ENCODE measurements around the gene IL1R2. TPM values are rescaled to one million over a fixed set of nuclear protein-coding genes. Genes with fewer than 3 reads are reported as not detected.

The IL1R2 gene
- total and polyA plus RNA-seq, 2 of the 13 experiments (the other 11 are each of a cell fraction or from before 2014, with no cell fraction given): 3.6 to 7.3 TPM

- TF ChIP-seq ZNF687 (CRISPR knock-in tag; IDR thresholded peaks at IDR 0.05): peak; percentile 66
- TF ChIP-seq ATF6 (CRISPR knock-in tag; conservative IDR thresholded peaks at IDR 0.05): no peak
- TF ChIP-seq RAD21 (CRISPR knock-in tag; IDR thresholded peaks at IDR 0.05): no peak
- TF ChIP-seq RAD51 (IDR thresholded peaks at IDR 0.05; ENCODE audit: borderline replicate concordance): no peak
- no peak for TF ChIP-seq RXRA (CRISPR knock-in tag; IDR thresholded peaks at IDR 0.05)
- no peak for TF ChIP-seq SMAD3 (CRISPR knock-in tag; IDR thresholded peaks at IDR 0.05)
- TF ChIP-seq RBM22 (optimal IDR thresholded peaks at IDR 0.05; ENCODE audit: low read length): peak; percentile 44
- no peak for TF ChIP-seq NCOA1 (CRISPR knock-in tag; IDR thresholded peaks at IDR 0.05)
- TF ChIP-seq ZNF776 (CRISPR knock-in tag; IDR thresholded peaks at IDR 0.05): no peak
- TF ChIP-seq GLMP (CRISPR knock-in tag; IDR thresholded peaks at IDR 0.05; ENCODE audit: borderline replicate concordance): no peak
- TF ChIP-seq RBFOX2 (IDR thresholded peaks at IDR 0.05; ENCODE audit: low read depth, low read length): peak; percentile 70
- TF ChIP-seq ZHX1 (CRISPR knock-in tag; IDR thresholded peaks at IDR 0.05; ENCODE audit: low read depth): no peak
- TF ChIP-seq BCLAF1 (IDR thresholded peaks at IDR 0.05): no peak
- no peak for TF ChIP-seq ZNF75D (CRISPR knock-in tag; IDR thresholded peaks at IDR 0.05; ENCODE audit: borderline replicate concordance)
- TF ChIP-seq YEATS4 (CRISPR knock-in tag; IDR thresholded peaks at IDR 0.05; ENCODE audit: borderline replicate concordance): no peak
- no peak for TF ChIP-seq ZBTB42 (CRISPR knock-in tag; IDR thresholded peaks at IDR 0.05)
- TF ChIP-seq MXD1 (CRISPR knock-in tag; IDR thresholded peaks at IDR 0.05): no peak
Measured at GRCh38 chr2:102024410-102024809, 32.6 kb downstream of the IL1R2 start (continued).
